Neural crest cell (in vitro differentiated cells): ENCODE measurements around the gene SYK. TPM values are rescaled to one million over a fixed set of nuclear protein-coding genes. Genes with fewer than 3 reads are reported as not detected.

ENCODE experiments used
- DNase-seq: peaks from one replicate; pipeline ENCODE4 v3.0.0; 2021; ENCODE audit warnings: low read depth, mixed read lengths, low spot score
- H3K27ac Mint-ChIP-seq: one replicate; pipeline ENCODE4 v1.8.0; 2021; ENCODE audit warnings: mild to moderate bottlenecking, mixed read lengths; ENCODE audit not compliant: unreplicated experiment
- H3K27me3 Mint-ChIP-seq: 2 replicates; pipeline ENCODE4 v1.8.0; 2021; ENCODE audit warnings: low read depth, mild to moderate bottlenecking, mixed read lengths
- H3K36me3 Mint-ChIP-seq: 2 replicates; pipeline ENCODE4 v1.8.0; 2021; ENCODE audit warnings: low read depth, mild to moderate bottlenecking, mixed read lengths
- H3K4me1 Mint-ChIP-seq: 2 replicates; pipeline ENCODE4 v1.8.0; 2021; ENCODE audit warnings: mixed read lengths
- H3K4me3 Mint-ChIP-seq: one replicate; pipeline ENCODE4 v1.8.0; 2021; ENCODE audit warnings: mild to moderate bottlenecking, mixed read lengths
- H3K9me3 Mint-ChIP-seq: 2 replicates; pipeline ENCODE4 v1.8.0; 2021; ENCODE audit warnings: mixed read lengths
- CTCF ChIP-seq: fragments of 200-600 bp; sonication (generic); conservative IDR thresholded peaks from 2 replicates; pipeline ENCODE4 v1.5.0; 2021; ENCODE audit warnings: antibody characterized with exemption, mild to moderate bottlenecking
- total RNA-seq: library from RNA; stranded (reverse); gene quantifications from 2 replicates; pipeline ENCODE4 v1.2.1, GENCODE V29; 2021

SYK gene
- total RNA-seq, 1 donor from 2014 or later, result 0.98 TPM

- no peaks in the 10 kb centered on the region for H3K27me3 Mint-ChIP-seq
- TF ChIP-seq CTCF, result no peak
- peaks cover 3% of the 10 kb centered on the region for H3K9me3 Mint-ChIP-seq
- H3K27ac Mint-ChIP-seq, result no peak overlapping the region
- no peak overlapping the region for H3K4me3 Mint-ChIP-seq
- no peaks in the 10 kb centered on the region for H3K36me3 Mint-ChIP-seq
- no peak for DNase-seq
- peaks cover 4% of the 10 kb centered on the region for H3K4me1 Mint-ChIP-seq
Observed at GRCh38 chr9:90939351-90939750, 137.7 kb downstream of the SYK start.

- Mint-ChIP-seq H3K4me3 (no peak overlapping the region), H3K9me3 (peaks cover 3% of the 10 kb centered on the region), H3K27ac (no peak overlapping the region), H3K4me1 (peaks cover 5% of the 10 kb centered on the region), H3K27me3 (no peaks in the 10 kb centered on the region), H3K36me3 (no peaks in the 10 kb centered on the region)
- DNase-seq, result no peak
- no peak for TF ChIP-seq CTCF
Observed at GRCh38 chr9:90940280-90940679, 138.7 kb downstream of the SYK start.

- Mint-ChIP-seq H3K4me1 (peaks cover 7% of the 10 kb centered on the region), H3K27ac (no peak overlapping the region), H3K9me3 (peaks cover 3% of the 10 kb centered on the region), H3K27me3 (no peaks in the 10 kb centered on the region), H3K36me3 (no peaks in the 10 kb centered on the region), H3K4me3 (no peak overlapping the region)
- DNase-seq, result no peak
- TF ChIP-seq CTCF, result no peak
Observed at GRCh38 chr9:90941661-90942060, 140.0 kb downstream of the SYK start.

GRCh38 chr9:90942555-90942954, 140.9 kb downstream of the SYK start:
- Mint-ChIP-seq H3K36me3 (no peaks in the 10 kb centered on the region), H3K27ac (no peak overlapping the region), H3K27me3 (peaks cover 3% of the 10 kb centered on the region), H3K9me3 (peaks cover under 1% of the 10 kb centered on the region), H3K4me1 (peaks cover 7% of the 10 kb centered on the region), H3K4me3 (no peak overlapping the region)
- TF ChIP-seq CTCF, result no peak
- DNase-seq, result no peak

GRCh38 chr9:90943341-90943740, 141.7 kb downstream of the SYK start:
- no peaks in the 10 kb centered on the region for H3K36me3 Mint-ChIP-seq
- no peak overlapping the region for H3K27ac Mint-ChIP-seq
- H3K4me3 Mint-ChIP-seq, result no peak overlapping the region
- DNase-seq, result no peak
- peaks cover 7% of the 10 kb centered on the region for H3K4me1 Mint-ChIP-seq
- H3K9me3 Mint-ChIP-seq, result no peaks in the 10 kb centered on the region
- H3K27me3 Mint-ChIP-seq, result peaks cover 6% of the 10 kb centered on the region
- TF ChIP-seq CTCF, result no peak

GRCh38 chr9:90945336-90945735, 143.7 kb downstream of the SYK start:
- peaks cover 7% of the 10 kb centered on the region for H3K4me1 Mint-ChIP-seq
- no peak overlapping the region for H3K4me3 Mint-ChIP-seq
- H3K36me3 Mint-ChIP-seq, result no peaks in the 10 kb centered on the region
- no peaks in the 10 kb centered on the region for H3K9me3 Mint-ChIP-seq
- peaks cover 11% of the 10 kb centered on the region for H3K27me3 Mint-ChIP-seq
- no peak for DNase-seq
- no peak for TF ChIP-seq CTCF
- no peak overlapping the region for H3K27ac Mint-ChIP-seq
